ENCODE measurements around the gene TECPR2.

Gene TECPR2

GRCh38 chr14:102497998-102498677, 135.4 kb downstream of the TECPR2 start:
- TF ChIP-seq CTCF (IDR thresholded peaks at IDR 0.05; ENCODE audit: control insufficient read depth, extremely low read depth, insufficient read depth) = peak; percentile 49
- H3K4me3 ChIP-seq (ENCODE audit: low read depth, low read length) = no peak overlapping the region
- no peak for DNase-seq (ENCODE audit: low read depth)

- H3K4me3 ChIP-seq (ENCODE audit: low read depth, low read length) = no peak overlapping the region
- TF ChIP-seq CTCF (IDR thresholded peaks at IDR 0.05; ENCODE audit: control insufficient read depth, extremely low read depth, insufficient read depth) = no peak
- DNase-seq (ENCODE audit: low read depth) = no peak
Measured at GRCh38 chr14:102498678-102499265, 136.0 kb downstream of the TECPR2 start.

- H3K4me3 ChIP-seq (ENCODE audit: low read depth, low read length) = no peak overlapping the region
- DNase-seq (ENCODE audit: low read depth) = no peak
- no peak for TF ChIP-seq CTCF (IDR thresholded peaks at IDR 0.05; ENCODE audit: control insufficient read depth, extremely low read depth, insufficient read depth)
Measured at GRCh38 chr14:102499401-102500157, 136.8 kb downstream of the TECPR2 start.

- no peak overlapping the region for H3K4me3 ChIP-seq (ENCODE audit: low read depth, low read length)
- DNase-seq (ENCODE audit: low read depth) = no peak
- no peak for TF ChIP-seq CTCF (IDR thresholded peaks at IDR 0.05; ENCODE audit: control insufficient read depth, extremely low read depth, insufficient read depth)
Measured at GRCh38 chr14:102500158-102500662, 137.5 kb downstream of the TECPR2 start.

- DNase-seq (ENCODE audit: low read depth) = no peak
- TF ChIP-seq CTCF (IDR thresholded peaks at IDR 0.05; ENCODE audit: control insufficient read depth, extremely low read depth, insufficient read depth) = no peak
- H3K4me3 ChIP-seq (ENCODE audit: low read depth, low read length) = no peak overlapping the region
Measured at GRCh38 chr14:102500713-102501112, 138.0 kb downstream of the TECPR2 start.

- no peak for DNase-seq (ENCODE audit: low read depth)
- TF ChIP-seq CTCF (IDR thresholded peaks at IDR 0.05; ENCODE audit: control insufficient read depth, extremely low read depth, insufficient read depth) = no peak
Measured at GRCh38 chr14:102501751-102502315, 139.1 kb downstream of the TECPR2 start.

More at GRCh38 chr14:102501751-102502315, 139.1 kb downstream of the TECPR2 start:
- no peak overlapping the region for H3K4me3 ChIP-seq (ENCODE audit: low read depth, low read length)

All from LNCaP clone FGC (cell line).